Measurements from ENCODE around the gene SOD3.

GRCh38 chr4:24798036-24798610 lies 2.8 kb downstream of the SOD3 start:
- no peak for TF ChIP-seq AR (CRISPR knock-in tag; IDR thresholded peaks at IDR 0.05)
- TF ChIP-seq, protein P1, sequence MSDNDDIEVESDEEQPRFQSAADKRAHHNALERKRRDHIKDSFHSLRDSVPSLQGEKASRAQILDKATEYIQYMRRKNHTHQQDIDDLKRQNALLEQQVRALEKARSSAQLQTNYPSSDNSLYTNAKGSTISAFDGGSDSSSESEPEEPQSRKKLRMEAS (CRISPR knock-in tag; IDR thresholded peaks at IDR 0.05), result no peak
- TF ChIP-seq CBFB (CRISPR knock-in tag; IDR thresholded peaks at IDR 0.05; ENCODE audit: low read depth), result no peak
- TF ChIP-seq, protein P2, sequence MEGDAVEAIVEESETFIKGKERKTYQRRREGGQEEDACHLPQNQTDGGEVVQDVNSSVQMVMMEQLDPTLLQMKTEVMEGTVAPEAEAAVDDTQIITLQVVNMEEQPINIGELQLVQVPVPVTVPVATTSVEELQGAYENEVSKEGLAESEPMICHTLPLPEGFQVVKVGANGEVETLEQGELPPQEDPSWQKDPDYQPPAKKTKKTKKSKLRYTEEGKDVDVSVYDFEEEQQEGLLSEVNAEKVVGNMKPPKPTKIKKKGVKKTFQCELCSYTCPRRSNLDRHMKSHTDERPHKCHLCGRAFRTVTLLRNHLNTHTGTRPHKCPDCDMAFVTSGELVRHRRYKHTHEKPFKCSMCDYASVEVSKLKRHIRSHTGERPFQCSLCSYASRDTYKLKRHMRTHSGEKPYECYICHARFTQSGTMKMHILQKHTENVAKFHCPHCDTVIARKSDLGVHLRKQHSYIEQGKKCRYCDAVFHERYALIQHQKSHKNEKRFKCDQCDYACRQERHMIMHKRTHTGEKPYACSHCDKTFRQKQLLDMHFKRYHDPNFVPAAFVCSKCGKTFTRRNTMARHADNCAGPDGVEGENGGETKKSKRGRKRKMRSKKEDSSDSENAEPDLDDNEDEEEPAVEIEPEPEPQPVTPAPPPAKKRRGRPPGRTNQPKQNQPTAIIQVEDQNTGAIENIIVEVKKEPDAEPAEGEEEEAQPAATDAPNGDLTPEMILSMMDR (IDR thresholded peaks at IDR 0.05), result no peak
- TF ChIP-seq ATF3 (CRISPR knock-in tag; conservative IDR thresholded peaks at IDR 0.05), result no peak
- TF ChIP-seq, protein P3, sequence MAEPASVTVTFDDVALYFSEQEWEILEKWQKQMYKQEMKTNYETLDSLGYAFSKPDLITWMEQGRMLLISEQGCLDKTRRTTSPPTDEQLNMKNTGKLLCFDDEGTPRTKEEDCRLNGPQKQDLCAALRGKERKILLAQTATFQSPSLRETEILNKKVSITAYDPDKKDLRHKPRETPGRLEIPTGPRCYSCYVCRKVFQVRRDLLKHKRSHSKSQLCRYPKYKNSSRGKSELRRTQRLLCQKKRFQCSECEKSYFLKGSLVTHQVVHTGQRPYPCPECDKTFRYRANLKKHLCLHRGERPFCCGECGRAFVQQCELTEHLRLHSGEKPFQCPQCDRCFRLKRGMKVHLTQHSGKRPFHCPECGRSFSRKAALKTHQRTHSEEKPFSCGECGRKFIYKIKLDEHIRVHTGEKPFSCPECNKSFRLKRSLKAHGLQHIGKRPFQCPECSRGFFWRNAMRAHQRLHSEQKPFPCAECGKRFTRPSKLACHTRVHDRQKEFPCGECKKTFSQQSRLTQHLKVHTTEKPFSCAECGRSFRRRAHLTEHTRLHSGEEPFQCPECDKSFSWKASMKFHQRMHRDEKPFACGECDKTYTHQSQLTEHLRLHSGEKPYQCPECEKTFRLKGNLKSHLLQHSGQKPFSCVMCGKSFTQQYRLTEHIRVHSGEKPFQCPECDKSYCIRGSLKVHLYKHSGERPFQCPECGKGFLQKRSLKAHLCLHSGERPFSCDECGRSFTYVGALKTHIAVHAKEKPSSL (CRISPR knock-in tag; conservative IDR thresholded peaks at IDR 0.05), result no peak
- TF ChIP-seq NR2C2 (CRISPR knock-in tag; IDR thresholded peaks at IDR 0.05), result no peak
- no peak for TF ChIP-seq JAZF1 (CRISPR knock-in tag; IDR thresholded peaks at IDR 0.05)
- TF ChIP-seq, protein P4, sequence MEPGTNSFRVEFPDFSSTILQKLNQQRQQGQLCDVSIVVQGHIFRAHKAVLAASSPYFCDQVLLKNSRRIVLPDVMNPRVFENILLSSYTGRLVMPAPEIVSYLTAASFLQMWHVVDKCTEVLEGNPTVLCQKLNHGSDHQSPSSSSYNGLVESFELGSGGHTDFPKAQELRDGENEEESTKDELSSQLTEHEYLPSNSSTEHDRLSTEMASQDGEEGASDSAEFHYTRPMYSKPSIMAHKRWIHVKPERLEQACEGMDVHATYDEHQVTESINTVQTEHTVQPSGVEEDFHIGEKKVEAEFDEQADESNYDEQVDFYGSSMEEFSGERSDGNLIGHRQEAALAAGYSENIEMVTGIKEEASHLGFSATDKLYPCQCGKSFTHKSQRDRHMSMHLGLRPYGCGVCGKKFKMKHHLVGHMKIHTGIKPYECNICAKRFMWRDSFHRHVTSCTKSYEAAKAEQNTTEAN (CRISPR knock-in tag; IDR thresholded peaks at IDR 0.05), result no peak
- TF ChIP-seq FOXK1 (CRISPR knock-in tag; IDR thresholded peaks at IDR 0.05), result no peak
- TF ChIP-seq, protein P5, sequence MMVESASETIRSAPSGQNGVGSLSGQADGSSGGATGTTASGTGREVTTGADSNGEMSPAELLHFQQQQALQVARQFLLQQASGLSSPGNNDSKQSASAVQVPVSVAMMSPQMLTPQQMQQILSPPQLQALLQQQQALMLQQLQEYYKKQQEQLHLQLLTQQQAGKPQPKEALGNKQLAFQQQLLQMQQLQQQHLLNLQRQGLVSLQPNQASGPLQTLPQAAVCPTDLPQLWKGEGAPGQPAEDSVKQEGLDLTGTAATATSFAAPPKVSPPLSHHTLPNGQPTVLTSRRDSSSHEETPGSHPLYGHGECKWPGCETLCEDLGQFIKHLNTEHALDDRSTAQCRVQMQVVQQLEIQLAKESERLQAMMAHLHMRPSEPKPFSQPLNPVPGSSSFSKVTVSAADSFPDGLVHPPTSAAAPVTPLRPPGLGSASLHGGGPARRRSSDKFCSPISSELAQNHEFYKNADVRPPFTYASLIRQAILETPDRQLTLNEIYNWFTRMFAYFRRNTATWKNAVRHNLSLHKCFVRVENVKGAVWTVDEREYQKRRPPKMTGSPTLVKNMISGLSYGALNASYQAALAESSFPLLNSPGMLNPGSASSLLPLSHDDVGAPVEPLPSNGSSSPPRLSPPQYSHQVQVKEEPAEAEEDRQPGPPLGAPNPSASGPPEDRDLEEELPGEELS (CRISPR knock-in tag; IDR thresholded peaks at IDR 0.05), result no peak
- TF ChIP-seq SP1 (CRISPR knock-in tag; conservative IDR thresholded peaks at IDR 0.05), result no peak
- TF ChIP-seq GRHL2 (CRISPR knock-in tag; IDR thresholded peaks at IDR 0.05; ENCODE audit: insufficient replicate concordance, severe bottlenecking), result no peak
- TF ChIP-seq ZNF416 (CRISPR knock-in tag; IDR thresholded peaks at IDR 0.05), result no peak
